Ecto neural progenitor cell (in vitro differentiated cells): ENCODE data around the gene ATP23.

Experiments used
- DNase-seq: peaks from one replicate; pipeline ENCODE4 v3.0.0-alpha.2; 2018; ENCODE audit warnings: low spot score

ATP23 gene, protein sequence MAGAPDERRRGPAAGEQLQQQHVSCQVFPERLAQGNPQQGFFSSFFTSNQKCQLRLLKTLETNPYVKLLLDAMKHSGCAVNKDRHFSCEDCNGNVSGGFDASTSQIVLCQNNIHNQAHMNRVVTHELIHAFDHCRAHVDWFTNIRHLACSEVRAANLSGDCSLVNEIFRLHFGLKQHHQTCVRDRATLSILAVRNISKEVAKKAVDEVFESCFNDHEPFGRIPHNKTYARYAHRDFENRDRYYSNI

GRCh38 chr12:57941165-57941894 is at the start of gene ATP23:
TSS of gene ATP23 (plus strand) at chr12:57941567. CDS start at chr12:57941702, 135 bp downstream.
- peak; percentile 95 for DNase-seq

- no peak for DNase-seq
These were observed 49.0 kb upstream of the ATP23 start for GRCh38 chr12:57892232-57892972.

DNA sequence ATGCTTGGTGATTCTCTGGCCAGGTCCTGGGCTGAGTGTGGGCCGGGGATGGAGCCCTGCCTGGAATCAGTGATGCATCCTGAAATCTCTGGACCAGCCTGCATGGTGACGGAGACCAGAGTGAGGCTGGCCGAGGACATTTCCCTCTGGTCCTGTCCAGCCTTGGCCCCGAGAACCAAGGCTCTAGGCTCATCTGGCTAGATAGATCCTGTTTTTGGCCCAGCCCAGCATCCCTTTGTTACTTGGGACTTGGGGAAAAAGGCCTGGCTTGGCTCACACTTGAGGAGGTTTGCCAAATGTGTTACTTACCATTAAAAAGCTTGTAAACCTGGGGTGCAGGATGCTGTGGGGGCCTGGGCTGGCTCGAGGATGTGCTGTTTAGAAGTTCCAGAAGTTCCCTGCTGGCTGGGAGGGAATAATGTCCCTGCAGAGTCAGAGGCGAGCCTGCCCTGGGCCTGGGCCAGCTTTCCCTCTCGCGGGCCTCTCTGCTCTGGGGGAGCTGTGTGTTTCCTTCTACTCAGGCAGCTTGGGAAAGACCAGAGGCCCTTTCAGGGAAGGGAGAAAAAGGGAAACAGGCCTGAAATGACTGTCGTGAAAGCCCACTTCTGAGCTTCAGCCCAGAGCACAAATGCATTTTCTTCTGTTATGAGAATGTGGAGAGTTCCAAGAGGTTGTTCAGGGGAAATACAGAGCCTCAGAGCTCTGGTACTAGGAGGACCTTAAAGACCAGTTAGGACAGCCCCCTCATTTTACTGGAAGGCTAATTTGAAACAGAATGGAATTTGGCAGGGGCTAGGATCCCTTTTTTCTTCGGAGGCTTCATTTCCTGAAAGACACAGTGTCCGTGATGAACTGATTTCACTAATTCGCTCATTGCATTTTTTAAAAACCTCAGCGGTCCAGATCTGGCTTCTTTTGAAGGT is 47.7 kb upstream of the ATP23 start:
- peak; percentile 72 for DNase-seq

GRCh38 chr12:57894399-57895292 is 46.7 kb upstream of the ATP23 start:
- no peak for DNase-seq

GRCh38 chr12:57895389-57896114 is 45.8 kb upstream of the ATP23 start:
- DNase-seq: no peak

GRCh38 chr12:57896115-57896433 is 45.3 kb upstream of the ATP23 start:
- DNase-seq: no peak

DNA sequence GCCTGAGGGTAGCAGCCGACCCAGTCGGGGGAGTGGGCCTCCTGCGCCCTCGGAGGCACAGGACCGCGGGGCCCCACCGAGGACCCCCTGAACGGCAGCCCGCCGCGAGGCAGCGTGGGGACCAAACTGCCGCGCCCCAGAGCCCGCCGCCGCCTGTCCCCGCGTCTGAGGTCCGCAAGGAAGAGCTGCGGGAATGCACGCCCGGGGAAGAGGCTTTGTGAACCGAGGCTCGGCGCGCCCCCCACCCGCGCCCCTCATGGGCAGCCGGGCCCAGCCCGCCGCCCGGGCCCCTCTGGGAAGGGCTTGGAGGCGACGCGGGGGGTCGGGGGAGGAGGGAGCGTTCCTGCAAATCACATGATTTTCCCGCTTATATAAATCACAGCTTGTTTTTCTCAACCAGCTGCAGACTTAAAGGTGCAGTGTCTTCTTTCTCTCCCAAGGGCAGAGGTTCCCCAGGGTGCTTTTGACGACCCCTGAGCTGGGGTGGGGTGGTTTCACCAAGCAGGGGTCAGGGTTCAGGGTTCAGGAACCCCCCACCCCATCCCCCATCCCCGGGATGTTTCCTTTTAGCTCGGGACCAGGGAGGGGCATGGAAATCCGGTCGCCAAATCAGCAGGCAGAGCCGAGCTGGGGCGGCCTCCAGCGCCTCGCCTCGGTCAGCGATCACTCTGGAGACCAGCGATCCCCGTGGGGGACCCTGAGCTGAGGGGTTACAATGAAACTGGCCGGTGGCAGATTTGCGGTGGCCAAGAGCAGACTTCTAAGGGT is 44.7 kb upstream of the ATP23 start:
- DNase-seq: peak; percentile 88

DNA sequence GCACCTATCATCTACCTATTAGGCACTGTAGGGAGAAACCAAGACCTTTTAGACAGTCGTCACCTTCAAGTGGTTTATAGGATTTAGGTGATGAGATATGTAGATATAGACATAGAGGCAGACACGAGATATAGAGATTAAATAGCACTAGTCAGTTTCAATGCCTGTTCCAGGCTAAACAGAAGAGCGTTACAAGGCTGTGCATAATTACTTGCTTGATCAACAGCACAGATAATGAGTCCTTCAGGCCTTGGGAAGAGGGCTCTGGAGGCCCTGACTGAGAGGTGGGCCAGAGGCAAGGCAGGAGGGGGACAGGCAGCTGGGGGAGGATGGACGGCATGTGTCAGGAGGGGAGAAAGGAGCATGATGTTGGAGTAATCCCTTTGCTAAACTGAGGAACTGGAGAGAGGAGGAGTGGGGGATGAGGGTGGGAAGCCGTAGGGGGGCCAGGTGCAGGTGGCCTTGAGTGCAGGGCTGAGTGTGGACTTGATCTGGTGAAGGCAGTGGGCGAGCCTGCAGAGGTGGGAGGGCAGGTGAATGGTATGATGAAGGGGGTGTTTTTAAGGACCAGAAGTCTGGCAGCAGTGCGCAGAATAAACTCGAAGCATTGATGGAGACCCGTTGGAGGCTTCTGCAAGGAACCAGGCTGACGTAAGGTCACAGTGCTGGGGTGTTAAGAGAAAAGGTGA is 43.9 kb upstream of the ATP23 start:
- no peak for DNase-seq

- no peak for DNase-seq
These were observed 42.9 kb upstream of the ATP23 start for GRCh38 chr12:57898308-57898970.

DNA sequence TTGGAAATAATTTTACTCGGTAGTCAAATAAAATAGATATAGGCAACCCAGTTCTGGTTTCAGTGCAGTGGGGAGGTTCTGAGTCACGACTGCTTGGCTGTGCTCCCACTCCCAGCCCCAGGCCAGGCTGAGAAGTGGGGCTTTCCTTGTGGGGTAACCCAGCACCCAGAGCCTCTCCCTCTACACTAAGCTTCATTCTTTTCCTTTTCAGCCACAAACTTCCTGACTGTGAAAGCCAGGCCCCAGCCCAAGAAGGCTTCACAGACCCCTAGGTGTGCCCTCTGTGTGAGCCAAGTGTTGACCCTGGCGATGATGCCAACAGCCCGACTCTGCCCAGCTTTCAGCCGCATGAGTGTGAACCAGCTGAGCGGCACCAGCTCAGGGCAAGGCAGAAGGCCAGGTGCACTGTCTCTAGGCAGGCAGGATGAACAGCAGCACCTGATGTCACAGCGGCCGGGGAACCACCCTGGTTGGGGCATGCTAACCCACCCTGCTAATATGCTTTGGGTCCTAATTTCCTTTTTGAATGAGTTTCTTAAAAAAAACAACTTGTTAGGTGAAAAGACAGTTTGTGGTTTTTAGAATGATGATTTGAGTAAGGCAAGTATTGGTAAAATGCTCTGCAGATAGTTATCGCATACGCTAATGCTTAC is 42.2 kb upstream of the ATP23 start:
- no peak for DNase-seq

- DNase-seq: no peak
These were observed 38.8 kb upstream of the ATP23 start for GRCh38 chr12:57902478-57902969.

DNA sequence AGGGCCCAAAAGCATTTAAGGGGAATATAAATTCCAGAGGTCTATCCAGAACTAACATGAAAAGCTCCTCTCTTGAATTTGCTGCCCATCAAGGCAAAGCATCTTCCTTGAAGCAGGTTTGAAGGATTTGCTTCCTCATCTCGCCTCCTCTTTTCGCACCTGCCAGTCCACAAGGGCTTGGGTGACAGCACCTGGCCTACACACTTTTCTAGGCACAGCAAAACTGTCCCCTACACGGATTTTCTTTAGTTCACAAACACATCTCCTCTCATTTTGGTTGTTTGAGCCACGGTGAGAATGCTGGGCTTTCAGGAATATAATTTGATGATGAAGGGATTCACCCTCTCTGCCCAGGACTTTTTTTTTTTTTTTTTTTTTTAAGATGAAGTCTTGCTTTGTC is 36.9 kb upstream of the ATP23 start:
- no peak for DNase-seq

DNA sequence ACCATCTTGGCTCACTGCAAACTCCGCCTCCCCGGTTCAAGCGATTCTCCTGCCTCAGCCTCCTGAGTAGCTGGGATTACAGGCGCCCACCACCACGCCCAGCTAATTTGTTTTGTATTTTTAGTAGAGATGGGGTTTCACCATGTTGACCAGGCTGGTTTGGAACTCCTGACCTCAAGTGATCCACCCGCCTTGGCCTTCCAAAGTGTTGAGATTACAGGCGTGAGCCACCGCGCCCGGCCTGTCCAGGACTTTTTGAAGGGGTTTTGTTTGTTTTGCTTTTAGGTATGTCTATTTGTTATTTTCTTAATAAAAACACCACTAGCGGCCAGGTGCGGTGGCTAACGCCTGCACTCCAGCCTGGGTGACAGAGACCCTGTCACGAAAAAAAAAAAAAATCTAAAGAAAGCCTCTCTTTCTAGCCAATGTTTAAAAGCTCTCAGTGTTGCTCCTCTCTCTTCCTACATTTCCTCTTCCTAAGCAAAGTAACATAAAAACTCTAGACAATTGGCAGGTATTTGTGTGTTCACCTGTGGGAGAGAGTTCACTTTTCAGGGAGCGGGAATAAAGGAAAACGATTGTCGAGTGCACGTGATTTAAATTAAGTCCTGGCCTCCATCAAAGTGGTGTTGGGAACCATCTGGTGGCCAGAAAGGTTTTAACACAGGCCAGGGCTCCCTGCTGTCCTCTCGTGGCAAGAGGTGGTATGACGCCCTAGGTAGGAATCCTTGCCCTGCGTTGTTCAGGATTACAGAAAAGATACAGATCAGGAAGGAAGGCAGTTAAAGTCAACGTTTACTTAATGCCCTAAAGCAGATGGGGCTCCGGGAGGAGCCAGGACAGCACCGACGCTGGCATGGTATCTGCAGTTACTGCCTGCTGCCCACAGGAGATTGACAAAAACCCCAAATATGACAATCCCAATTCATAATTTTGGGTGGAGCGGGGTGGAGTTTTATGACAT is 36.2 kb upstream of the ATP23 start:
- DNase-seq: peak; percentile 90

- DNase-seq: no peak
These were observed 35.4 kb upstream of the ATP23 start for GRCh38 chr12:57905812-57906475.

- DNase-seq: no peak
These were observed 34.5 kb upstream of the ATP23 start for GRCh38 chr12:57906821-57907220.

DNA sequence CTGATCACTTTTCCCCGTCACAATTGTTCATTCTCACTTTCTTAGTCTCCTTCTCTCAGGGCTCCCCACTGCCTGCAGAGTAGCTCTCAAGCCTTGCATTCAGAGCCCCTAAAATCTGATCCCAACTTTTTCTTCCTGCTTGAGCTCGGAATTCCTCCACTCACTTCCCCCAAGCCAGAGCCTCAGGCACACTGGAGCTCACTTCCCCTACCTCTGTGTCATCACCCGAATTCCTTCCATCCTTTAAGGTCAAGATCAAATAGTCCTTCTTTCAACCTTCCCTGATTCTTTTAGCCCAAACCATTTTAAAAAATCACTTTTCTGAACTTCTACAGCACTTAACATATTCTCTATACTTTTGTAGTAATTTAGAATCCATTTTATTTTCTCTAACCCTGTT is 34.1 kb upstream of the ATP23 start:
- DNase-seq: no peak
